Esophagus squamous epithelium (tissue), 4 donors: ENCODE measurements around the gene HS6ST2.

ENCODE experiments used
- CTCF ChIP-seq, 6 experiments: fragments of 450-650 bp in 4 of 6; fragments of 200-600 bp in 2 of 6; sonication (generic) in 2 of 6; IDR thresholded peaks; one replicate each; pipeline ENCODE4 v1.5.1; 2016 to 2019; ENCODE audit warnings: antibody characterized with exemption in 6 of 6, mild to moderate bottlenecking in 4 of 6, moderate library complexity in 4 of 6
- POLR2A ChIP-seq, 4 donors: fragments of 450-650 bp; IDR thresholded peaks; one replicate each; pipeline ENCODE4 v1.6.1; 2017; ENCODE audit warnings: antibody characterized with exemption in 4 of 4, mild to moderate bottlenecking in 4 of 4, moderate library complexity in 3 of 4

GRCh38 chrX:132848296-132848970 lies 110.0 kb downstream of the HS6ST2 start:
- TF ChIP-seq CTCF (IDR thresholded peaks at IDR 0.05) (no peak), POLR2A (IDR thresholded peaks at IDR 0.05) (no peak)
